ENCODE data around the gene CEP85L.

GRCh38 chr6:118646977-118647376, 4.4 kb downstream of the CEP85L start:
- TF ChIP-seq CTCF (IDR thresholded peaks at IDR 0.05) = no peak
- TF ChIP-seq ZFX (IDR thresholded peaks at IDR 0.05; ENCODE audit: borderline replicate concordance) = no peak
